GM23248 (cell line): Measurements from ENCODE around the gene PRKAG1.

Source experiments
- EZH2 ChIP-seq: fragments of 200-600 bp; sonication (generic); IDR thresholded peaks from 2 replicates; pipeline ENCODE4 v1.6.1; 2018; ENCODE audit warnings: antibody characterized with exemption, mild to moderate bottlenecking; ENCODE audit not compliant: insufficient read depth, poor library complexity, severe bottlenecking
- EZH2phosphoT487 ChIP-seq: fragments of 200-600 bp; sonication (generic); IDR thresholded peaks from 2 replicates; pipeline ENCODE4 v1.6.1; 2018; ENCODE audit warnings: antibody characterized with exemption, moderate library complexity, mild to moderate bottlenecking, low read depth; ENCODE audit not compliant: insufficient read depth

DNA sequence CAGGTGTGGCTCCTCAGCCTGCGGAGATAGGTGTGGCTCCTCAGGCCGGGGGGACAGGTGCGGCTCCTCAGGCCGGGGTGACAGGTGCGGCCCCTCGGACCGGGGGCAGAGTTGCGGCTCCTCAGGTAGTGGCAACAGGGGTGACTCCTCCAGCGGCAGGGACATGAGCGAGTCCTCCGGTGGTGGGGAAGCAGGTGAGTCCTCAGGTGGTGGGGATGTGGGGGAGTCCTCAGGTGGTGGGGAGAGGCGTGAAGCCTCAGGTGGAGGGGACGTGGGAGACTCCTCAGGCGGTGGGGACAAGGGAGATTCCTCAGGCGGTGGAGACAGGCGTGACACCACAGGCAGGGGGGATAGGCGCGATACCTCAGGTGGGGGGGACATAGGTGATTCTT lies 32.8 kb upstream of the PRKAG1 start:
- TF ChIP-seq EZH2phosphoT487 (no peak), EZH2 (no peak)
